ENCODE results near the gene RALY.

RALY gene

GRCh38 chr20:34052414-34052813, 58.7 kb downstream of the RALY start:
- DNase-seq (ENCODE audit: low read depth), result peak; percentile 51
- no peak for TF ChIP-seq CTCF (conservative IDR thresholded peaks at IDR 0.05; ENCODE audit: low read length)
- no peak overlapping the region for H3K4me3 ChIP-seq (ENCODE audit: low read length)

DNA sequence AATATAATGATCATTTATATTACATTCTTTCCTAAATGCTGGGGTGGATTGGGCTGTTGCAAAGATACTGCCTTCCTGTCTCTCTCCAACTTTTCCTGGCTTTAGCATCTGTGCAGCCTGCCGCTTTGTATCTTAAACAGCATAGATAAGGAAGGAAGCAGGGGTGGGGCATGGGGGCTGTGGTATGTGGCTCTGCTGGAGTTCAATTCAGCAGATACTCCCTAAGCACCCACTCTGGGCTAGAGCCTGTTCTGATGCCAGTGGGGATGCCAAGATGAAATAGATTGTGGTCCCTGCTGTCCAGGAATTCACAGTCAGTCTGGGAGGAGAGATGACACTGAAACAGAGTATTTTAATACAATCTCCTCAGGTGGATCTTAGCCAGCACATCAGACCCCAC, 61.6 kb downstream of the RALY start:
- no peak for DNase-seq (ENCODE audit: low read depth)
- no peak for TF ChIP-seq CTCF (conservative IDR thresholded peaks at IDR 0.05; ENCODE audit: low read length)
- H3K4me3 ChIP-seq (ENCODE audit: low read length), result no peak overlapping the region

- DNase-seq (ENCODE audit: low read depth), result no peak
- TF ChIP-seq CTCF (conservative IDR thresholded peaks at IDR 0.05; ENCODE audit: low read length), result no peak
- H3K4me3 ChIP-seq (ENCODE audit: low read length), result no peak overlapping the region
Observed at GRCh38 chr20:34058831-34059230, 65.1 kb downstream of the RALY start.

DNA sequence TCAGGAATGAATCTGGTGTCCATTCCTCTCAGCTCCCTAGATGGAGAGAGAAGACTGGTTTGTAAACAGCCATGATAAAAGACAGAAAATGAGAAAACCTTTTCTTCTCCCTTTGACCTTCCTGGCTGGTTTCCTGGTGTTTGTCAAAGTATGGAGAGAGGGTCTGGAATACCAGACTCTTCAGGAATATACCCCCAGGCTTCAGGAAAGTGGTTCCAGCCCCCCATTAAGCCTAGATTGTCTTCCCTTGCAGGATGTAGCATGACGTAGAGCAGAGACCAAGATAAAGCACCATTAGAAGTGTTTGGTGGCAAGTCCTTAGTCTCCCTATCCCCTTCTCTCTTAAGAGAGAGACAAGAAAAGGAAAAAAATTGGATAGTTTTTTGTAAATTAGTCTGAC, 67.3 kb downstream of the RALY start:
- TF ChIP-seq CTCF (conservative IDR thresholded peaks at IDR 0.05; ENCODE audit: low read length), result no peak
- DNase-seq (ENCODE audit: low read depth), result no peak
- no peak overlapping the region for H3K4me3 ChIP-seq (ENCODE audit: low read length)

DNA sequence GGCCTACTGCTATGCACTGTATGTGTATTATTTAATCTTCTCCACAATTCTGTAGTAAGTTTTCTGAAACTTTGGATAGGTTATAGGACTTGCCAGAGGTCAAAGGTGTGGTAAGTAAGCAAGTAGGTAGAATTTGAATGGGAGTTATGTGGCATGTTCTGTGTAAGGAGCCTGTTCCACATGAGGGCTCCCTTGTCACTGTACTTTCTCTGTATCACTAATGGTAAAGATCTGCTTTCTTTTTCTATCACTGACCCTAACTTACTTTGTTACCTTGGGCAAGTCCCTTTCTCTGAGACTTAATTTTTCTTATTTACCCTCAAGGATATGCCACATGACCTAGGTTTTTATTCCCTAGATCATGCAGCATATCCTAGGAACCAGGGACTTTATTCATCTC, 68.0 kb downstream of the RALY start:
- no peak overlapping the region for H3K4me3 ChIP-seq (ENCODE audit: low read length)
- no peak for DNase-seq (ENCODE audit: low read depth)
- TF ChIP-seq CTCF (conservative IDR thresholded peaks at IDR 0.05; ENCODE audit: low read length), result no peak

- no peak overlapping the region for H3K4me3 ChIP-seq (ENCODE audit: low read length)
- no peak for TF ChIP-seq CTCF (conservative IDR thresholded peaks at IDR 0.05; ENCODE audit: low read length)
- DNase-seq (ENCODE audit: low read depth), result peak; percentile 64
Observed at GRCh38 chr20:34062570-34063482, 69.1 kb downstream of the RALY start.

DNA sequence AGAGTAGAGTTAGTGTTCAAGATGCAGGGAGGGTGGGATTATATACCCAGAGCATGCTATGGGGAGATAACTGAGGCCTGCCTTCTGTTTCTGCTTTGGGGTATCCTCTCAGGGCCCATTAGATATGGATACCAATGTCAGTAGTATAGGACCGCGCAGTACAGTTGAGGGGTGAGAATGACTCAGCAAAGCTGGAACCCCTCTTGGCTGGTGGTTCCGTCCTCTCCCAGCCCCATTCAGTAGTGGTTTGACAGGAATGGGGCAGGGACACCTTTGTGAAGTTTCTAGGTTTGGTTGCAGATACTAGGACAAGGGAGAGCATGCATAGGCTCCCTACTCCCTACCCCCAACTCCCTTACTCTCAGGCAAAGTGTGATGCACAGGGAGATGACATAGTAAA, 70.6 kb downstream of the RALY start:
- H3K4me3 ChIP-seq (ENCODE audit: low read length), result no peak overlapping the region
- DNase-seq (ENCODE audit: low read depth), result no peak
- TF ChIP-seq CTCF (conservative IDR thresholded peaks at IDR 0.05; ENCODE audit: low read length), result no peak
